Hematopoietic multipotent progenitor cell treated with erythropoietin and hydrocortisone succinate and interleukin-3 and kit ligand, for 17 days (in vitro differentiated cells): ENCODE data around the gene PLXND1.
A peak's percentile ranks its signal among the peaks of the same experiment; 100 is the strongest.
"Not testable (repeated sequence)": the region's sequence is repeated elsewhere in the genome, so short reads cannot be mapped to it uniquely, and the experiment has no call there.

Experiments used
- DNase-seq: peaks from one replicate; pipeline ENCODE4 v3.0.0-alpha.2; 2015; ENCODE audit warnings: low spot score

Gene PLXND1, protein sequence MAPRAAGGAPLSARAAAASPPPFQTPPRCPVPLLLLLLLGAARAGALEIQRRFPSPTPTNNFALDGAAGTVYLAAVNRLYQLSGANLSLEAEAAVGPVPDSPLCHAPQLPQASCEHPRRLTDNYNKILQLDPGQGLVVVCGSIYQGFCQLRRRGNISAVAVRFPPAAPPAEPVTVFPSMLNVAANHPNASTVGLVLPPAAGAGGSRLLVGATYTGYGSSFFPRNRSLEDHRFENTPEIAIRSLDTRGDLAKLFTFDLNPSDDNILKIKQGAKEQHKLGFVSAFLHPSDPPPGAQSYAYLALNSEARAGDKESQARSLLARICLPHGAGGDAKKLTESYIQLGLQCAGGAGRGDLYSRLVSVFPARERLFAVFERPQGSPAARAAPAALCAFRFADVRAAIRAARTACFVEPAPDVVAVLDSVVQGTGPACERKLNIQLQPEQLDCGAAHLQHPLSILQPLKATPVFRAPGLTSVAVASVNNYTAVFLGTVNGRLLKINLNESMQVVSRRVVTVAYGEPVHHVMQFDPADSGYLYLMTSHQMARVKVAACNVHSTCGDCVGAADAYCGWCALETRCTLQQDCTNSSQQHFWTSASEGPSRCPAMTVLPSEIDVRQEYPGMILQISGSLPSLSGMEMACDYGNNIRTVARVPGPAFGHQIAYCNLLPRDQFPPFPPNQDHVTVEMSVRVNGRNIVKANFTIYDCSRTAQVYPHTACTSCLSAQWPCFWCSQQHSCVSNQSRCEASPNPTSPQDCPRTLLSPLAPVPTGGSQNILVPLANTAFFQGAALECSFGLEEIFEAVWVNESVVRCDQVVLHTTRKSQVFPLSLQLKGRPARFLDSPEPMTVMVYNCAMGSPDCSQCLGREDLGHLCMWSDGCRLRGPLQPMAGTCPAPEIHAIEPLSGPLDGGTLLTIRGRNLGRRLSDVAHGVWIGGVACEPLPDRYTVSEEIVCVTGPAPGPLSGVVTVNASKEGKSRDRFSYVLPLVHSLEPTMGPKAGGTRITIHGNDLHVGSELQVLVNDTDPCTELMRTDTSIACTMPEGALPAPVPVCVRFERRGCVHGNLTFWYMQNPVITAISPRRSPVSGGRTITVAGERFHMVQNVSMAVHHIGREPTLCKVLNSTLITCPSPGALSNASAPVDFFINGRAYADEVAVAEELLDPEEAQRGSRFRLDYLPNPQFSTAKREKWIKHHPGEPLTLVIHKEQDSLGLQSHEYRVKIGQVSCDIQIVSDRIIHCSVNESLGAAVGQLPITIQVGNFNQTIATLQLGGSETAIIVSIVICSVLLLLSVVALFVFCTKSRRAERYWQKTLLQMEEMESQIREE (N-terminal part only)

DNA sequence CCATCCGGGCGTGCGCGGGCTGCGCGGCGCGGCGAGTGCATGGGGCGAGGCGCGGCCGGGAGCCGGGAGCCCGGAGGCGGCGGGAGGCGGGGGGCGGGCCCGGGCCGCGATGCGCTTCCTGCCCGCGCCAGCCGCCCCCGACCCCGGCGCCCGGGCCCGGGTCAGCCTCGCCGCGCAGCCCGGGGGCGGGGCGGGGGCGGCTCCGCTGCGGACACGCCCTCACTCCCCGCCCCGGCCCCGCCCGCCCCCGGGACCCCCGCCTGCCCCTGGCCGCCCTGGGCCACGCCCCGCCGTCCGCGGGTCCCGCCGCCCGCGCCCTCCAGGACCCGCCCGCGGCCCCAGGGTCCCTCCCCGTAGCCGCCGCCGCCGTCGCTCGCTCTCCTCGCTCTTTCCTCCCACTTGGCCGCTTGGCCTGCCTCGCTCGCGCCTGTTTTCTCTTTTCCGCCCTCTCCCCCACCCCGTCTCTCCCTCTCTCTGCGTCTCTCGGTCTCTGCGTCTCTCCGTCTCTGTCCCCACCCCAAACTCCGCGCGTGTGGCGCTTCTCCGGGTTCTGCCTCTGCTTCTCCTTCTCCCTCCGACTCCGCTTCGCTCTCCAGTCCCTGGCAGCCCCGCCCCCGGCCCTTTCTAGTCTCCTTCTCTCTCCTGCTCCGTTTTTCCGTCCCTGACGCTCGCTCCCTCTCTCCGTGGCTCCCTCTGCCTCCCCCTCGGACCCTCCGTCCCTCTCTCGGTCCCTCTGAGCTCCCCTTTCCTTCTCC lies at the start of gene PLXND1:
Gene PLXND1 (minus strand): TSS at position 41 of the 755 bp plus-strand sequence. CDS start 37 bp downstream, at position 4.
- peak; percentile 17 for DNase-seq

DNA sequence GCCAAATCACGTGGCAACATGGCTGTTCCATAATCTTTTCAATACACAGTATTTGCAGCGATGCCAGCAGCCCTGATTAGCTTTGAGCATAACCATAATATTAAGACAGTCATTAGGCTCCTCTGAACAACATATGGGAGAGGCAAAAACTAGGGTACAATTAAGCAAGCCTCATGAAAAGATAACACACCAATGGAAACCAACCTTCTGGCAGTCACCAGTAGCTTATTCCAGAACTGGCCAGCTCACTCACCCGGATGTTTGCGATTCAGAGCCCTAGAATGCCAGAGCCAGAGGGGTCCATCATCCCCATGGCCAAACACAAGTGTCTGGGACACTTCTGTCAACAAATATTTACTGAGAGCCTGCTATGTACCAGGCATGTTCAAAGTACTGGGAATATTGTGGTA lies 48.8 kb upstream of the PLXND1 start:
- no peak for DNase-seq

DNA sequence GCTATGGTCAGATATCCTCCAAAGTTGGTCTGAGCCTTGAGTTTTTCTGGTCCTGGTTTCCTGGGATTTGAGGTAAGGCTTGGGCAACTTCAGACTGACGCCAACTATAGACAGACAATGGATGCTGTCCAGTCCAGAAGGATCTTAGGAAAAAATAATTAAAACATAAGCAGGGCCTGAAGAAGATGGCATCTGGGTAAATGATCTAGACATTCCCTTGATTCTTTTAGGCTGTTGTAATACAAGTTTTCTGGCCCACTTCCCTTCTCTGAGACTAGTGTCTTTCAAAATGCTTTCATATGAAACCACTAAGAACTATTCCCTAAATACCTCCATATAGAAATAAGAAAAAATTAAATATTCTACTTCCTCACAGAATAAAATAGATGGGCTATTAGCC lies 47.7 kb upstream of the PLXND1 start:
- no peak for DNase-seq

DNA sequence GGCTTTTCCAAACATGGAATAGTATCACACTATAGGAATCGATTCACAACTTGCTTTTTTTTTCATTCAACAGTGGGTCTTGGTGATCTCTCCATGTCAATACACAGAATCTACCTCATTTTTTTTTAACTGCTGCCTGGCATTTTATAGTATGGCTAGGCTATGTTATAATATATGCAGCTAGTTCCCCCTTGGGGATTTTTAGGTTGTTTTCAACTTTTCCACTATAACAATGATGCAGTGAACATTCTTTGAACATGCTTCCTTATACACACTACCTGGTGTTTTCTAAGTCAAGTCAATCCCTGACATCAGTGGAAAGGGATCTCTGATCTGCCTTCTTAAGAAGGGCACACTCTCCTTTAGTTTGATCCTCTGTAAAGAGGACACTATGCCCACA lies 46.5 kb upstream of the PLXND1 start:
- DNase-seq: no peak

DNA sequence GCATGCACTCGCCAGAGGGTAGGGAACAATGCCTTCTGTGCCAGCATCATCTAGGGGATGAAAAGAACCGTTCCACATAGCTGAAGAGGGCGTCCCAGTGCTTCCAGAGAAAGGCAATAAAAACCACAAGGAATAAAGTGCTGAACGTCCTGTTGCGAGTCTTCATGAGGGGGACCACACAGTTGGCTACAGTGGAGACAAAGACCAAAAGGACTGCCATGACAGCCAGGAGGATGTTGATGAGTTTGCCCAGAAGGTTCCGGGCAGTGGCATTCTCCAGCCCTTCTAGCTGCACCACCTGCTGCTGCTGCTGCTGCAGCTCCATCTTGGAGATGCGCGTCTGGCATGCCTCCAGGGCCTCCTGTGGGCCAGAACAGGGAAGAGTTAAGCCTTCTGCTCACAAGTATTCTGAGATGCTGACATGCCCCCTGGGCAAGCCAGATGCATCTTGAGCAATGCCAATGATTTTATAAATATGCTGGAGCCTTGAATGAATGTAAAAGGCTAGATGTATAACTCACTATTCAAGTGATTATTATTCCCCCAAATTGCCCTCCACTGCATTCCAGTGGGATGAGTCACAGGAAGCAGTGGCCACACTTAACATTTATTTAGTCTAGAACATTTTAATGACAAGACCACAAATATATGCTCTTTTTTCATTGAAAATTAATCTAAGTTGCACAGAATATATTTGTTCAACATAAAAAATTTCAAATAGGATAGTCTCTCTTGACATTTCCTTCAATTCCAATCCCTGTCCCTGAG lies 45.1 kb upstream of the PLXND1 start:
- no peak for DNase-seq

DNA sequence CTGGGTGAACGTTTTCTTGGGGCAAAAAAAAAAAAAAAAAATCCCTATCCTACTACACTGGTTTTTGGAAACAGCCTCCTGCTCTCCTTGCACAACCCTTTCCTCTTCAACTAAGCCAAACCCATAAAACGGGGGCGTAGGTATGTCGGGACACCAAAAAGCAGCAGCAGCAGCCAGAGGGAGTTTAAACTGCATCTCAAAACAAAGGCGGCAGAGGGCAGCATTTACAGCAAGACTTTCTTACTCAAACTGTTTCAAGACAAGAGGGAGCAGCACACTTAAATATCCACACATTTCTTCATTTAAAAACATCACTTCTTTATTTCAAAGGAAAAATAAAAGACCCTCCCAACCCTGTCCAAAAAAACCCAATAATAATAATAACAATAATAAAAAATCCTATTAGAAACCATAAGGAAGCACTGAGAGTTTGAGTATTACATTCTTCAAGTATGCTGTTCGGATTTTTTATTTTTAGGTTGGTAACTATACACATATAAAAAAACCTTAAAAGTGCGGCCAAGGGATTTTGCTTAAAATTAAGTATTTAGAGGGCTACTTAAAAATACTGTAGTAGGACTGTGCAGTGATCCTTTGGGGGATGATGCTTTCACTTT lies 43.9 kb upstream of the PLXND1 start:
- peak; percentile 49 for DNase-seq

DNA sequence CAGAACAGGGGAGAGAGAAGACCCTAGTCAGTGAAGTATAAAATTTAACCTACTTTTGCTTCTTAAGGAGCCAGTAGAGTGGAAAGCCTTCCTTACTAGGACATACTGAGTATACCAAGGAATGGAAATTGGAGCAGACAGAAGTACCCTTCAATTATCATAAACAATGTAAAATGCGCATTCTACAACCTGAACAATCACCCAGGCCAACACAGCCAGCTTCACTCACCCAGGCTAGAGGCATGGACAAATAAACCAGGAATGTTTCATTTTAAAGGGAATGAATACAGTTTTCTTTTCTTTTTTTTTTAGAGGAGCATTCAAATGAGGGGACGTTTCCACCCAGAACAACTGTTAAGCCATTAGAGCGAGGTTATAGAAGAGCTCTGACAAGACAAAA lies 41.9 kb upstream of the PLXND1 start:
- no peak for DNase-seq

DNA sequence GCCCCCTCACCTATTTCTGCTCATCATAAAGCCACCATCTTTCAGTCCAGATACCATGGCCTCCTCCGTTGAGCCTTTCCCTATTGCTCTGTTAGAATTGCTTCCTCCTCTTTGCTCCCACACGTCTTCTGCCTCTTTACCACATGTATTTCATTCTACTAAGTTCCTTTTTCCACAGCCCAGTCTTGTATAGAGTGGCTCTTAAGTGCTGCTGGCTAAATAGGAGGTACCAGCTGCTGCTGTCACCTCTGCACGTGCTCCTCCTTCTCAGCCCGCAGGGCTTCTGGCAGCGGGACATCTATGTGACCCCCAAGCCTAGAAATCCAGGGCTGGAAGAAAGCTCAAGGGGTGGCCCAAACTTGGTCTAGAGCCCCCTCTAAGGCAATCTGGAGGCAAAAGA lies 38.8 kb upstream of the PLXND1 start:
- DNase-seq: no peak

DNA sequence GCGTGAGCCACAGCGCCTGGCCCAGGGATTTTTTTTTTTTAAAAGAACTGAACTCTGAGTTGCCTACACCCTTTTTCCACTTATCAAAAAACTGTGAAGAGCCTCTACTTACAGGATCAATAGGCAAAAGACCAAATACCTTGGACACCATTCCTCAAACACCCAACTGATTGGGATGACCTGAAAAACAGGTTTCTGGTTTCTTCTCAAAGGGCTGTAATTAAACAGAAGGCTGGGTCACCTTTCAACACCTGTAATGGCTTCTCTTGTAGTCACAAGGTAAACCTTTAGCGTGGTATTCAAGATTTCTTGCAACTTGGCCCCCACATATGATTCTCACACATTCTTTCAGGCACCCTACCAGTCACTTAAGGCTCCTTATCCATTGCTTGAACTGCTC lies 38.4 kb upstream of the PLXND1 start:
- DNase-seq: no peak

DNA sequence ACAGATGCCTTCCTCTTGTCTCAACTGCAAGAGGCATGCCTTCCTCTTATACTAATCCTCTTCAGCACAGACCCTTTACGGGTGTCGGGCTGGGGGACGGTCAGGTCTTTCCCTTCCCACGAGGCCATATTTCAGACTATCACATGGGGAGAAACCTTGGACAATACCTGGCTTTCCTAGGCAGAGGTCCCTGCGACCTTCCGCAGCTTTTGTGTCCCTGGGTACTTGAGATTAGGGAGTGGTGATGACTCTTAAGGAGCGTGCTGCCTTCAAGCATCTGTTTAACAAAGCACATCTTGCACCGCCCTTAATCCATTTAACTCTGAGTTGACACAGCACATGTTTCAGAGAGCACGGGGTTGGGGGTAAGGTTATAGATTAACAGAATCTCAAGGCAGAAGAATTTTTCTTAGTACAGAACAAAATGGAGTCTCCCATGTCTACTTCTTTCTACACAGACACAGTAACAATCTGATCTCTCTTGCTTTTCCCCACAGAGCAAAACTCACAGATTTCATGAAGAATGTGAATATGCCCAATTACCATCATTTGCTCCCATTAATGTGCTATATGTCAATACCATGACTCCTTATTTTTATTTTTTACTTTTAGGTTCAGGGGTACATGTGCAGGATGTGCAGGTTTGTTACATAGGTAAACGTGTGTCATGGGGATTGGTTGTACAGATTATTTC lies 35.2 kb upstream of the PLXND1 start:
- not testable (repeated sequence) for DNase-seq

DNA sequence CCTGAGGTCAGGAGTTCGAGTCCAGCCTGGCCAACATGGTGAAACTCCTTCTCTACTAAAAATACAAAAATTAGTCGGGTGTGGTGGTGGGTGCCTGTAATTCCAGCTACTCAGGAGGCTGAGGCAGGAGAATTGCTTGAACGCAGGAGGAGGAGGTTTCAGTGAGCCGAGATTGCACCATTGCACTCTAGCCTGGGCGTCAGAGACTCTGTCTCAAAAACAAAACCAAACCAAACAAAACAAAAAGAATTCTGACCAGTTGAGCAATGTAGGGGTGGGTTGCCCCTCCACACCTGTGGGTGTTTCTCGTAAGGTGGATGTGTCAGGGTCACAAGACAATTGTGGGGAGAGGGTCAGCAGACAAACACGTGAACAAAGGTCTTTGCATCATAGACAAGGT lies 34.5 kb upstream of the PLXND1 start:
- DNase-seq: not testable (repeated sequence)

DNA sequence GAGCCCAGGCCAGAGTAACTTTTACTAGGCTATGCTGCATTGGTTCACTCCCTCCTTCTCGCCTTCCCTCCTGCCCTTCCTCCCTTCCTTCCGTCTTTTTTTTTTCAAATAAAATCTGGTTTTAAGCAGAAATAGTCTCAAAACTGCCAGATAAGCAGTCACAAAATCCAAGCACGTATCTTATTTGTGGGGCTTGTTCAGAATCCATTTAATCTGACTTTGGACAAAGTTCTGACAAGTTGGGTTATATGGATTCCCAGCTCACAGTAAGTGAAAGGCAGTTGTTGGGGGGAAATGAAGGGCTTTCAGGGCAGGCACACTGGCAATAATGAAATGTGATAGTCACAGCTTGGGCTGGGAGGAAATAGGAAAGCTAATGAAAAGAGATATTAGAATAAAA lies 32.0 kb upstream of the PLXND1 start:
- DNase-seq: no peak

DNA sequence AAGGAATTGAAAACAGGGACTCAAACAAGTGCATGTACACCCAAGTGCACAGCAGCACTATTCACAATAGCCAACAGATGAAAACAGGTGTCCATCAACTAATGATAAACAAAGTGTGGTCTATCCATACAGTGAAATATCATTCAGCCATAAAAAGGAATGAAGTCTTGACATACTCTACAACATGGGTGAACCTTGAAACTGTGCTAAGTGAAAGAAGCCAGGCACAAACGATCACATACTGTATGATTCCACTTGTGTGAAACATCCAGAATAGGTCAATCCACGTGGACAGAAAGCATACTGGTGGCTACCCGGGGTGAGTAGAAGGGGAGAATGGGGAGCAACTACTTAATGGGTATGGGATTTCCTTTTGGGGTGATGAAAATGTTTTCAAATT lies 29.6 kb upstream of the PLXND1 start:
- no peak for DNase-seq

DNA sequence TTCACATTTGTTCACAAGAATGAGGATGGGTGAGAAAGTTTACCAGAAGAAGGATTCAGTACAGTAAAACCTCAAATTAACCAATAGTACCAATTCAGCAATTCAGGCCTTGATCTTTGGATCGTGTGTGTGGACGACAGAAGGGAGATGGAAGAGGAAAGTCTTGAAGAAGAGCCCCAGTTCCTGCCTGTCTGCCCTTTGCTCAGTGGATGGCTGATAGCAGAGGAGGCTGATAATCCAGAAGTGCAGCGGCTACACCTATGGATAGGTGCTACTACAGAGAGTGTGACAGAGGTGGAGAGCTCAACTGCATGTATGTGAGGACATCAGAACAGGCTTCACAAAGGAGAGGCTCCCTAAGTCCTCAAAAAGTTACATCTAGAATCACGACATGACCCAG lies 29.2 kb upstream of the PLXND1 start:
- DNase-seq: no peak

DNA sequence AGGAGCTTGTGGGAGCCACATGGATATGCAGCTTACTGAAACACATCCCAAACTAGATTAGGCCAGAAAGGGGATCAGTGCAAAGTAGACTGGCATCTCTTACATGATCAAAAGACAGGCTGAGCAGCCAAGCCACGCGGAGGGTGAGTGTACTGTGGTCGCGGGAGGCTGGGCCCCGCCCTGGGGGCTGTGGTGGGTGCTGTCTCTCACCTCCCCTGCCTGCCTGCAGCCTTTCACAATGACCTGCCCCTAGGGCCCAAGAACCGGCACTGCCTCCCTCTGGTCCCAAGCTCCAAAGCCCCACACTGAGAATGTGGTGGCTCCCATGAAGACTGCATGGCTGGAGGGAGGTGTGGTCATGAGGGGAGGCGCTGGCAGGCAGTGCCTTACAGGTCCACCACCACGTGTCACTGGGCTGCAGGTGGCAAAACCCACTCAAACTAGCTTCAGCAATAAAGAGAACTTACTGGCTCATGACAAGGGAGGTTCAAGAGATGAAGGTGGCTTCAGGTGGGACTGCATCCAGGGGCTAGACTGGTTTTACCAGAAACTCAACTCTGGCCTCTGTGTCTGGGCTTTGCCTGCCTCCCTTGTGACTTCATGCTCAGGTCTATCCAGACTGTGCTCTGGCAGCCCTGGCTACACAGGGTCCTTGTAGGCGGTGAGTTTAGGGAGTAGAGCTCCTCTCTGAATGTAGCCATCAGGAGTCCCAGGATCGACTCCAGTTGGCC lies 27.4 kb upstream of the PLXND1 start:
- DNase-seq: no peak

DNA sequence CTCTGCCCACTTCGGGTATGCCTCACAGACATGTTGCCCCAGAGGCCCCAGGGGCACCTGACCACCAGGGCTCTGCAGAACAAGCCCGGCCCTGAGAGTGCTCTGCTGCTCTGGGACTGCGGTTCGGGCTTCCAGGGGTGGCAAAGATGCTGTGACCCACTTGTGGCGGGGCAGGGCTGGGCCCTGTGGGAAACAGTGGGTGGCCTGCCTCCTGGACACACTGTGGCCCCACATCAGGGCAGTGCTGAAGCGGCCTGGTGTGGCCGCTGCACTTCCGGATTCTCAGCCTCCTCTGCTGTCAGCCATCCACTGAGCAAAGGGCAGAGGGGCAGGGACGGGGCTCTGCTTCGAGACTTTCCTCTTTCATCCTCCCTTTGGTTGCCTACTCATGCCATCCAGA lies 26.5 kb upstream of the PLXND1 start:
- DNase-seq: no peak

DNA sequence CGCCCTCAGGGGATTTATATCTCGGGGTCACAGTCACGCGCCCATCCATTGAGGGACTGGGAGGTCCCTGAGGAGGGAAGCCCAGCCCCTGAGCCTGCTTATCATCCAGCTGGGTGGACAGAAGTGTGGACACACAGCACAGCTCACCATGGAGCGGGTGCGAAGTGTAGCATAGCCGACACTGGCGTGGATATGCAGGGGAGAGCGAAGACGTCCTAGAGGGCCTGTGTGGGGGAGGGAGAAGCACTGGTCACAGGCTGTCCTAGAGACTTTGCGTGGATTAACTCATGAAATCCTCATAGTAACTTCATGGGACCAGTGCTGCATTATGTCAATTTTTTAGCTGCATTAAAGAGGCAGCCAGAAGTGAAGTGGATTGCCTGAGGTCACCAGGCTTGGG lies 26.1 kb upstream of the PLXND1 start:
- DNase-seq: no peak

DNA sequence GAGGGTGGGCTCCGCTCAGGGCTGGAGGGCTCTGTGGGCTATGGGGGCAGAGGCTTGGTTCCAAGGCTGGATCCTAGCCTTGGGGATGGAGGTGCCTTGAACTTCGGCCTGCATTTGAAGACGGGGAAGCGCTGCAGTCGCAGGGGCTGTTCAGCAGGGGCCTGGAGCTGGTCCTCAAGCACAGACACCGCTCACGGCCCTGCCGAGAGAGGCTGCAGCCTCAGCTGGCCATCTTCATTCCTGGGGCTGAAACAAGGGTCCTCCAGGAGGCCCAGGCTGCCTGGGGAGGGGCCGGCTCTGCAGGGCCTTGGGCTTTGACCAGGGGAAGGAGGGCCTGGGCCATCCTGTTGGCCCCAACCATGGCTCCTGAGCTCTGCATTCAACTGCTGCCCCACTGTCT lies 25.6 kb upstream of the PLXND1 start:
- DNase-seq: no peak

DNA sequence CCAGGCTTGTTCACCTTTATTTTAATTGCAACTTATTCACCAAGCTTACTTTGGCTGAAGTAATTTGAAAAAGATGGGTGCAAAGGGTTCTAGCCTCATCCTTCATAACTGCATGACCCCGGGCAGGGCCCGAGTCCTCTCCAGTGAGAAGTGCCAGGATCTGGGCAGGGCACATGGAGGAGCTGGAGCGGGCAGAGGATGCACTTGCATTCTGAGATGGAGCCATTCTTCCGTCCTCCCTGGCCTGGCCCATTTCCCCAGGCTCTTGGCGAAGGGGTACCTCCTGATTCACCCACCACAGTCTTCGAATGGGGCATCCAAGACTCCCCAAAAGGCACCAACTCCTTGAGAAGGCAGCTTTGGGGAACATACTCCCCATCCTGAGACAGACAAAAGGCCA lies 22.5 kb upstream of the PLXND1 start:
- DNase-seq: no peak
